ENCODE results near the gene AMMECR1. TPM values are rescaled to one million over a fixed set of nuclear protein-coding genes. Genes with fewer than 3 reads are reported as not detected.

AMMECR1 gene
- total and polyA plus RNA-seq, 2 of the 13 experiments (the other 11 are each of a cell fraction or from before 2014, with no cell fraction given): 3.1 to 7.5 TPM

DNA sequence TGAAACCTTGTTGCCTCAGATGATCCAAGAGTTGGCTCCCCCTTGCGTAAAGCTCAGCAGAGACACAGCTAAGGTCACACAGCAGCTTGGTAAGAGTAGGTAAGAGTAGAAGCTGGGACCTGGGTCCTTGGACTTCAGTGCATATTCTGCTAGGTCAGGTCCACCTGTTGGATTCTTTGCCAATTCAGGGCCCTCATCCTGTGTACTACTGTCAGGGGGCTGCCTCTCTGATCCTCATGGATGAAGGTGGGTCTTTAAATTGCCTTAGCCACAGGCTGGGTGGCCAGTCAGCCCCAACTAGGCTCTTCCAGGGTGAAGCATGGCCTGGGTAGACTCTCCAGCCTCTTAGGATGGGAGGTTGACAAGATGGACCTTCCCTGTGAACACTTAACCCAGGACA, 155.8 kb downstream of the AMMECR1 start:
- no peak overlapping the region for H3K27ac ChIP-seq (ENCODE audit: extremely low read length, insufficient read depth, low read length)
- FAIRE-seq (no peak), DNase-seq (ENCODE audit: low spot score) (no peak), ATAC-seq (no peak)
- no peak overlapping the region for H3K9ac ChIP-seq (ENCODE audit: insufficient read depth, low read depth, low read length)
- no peaks in the 10 kb centered on the region for H3K9me3 ChIP-seq (ENCODE audit: low read length)
- TF ChIP-seq ATRX (CRISPR knock-in tag; IDR thresholded peaks at IDR 0.05; ENCODE audit: borderline replicate concordance): no peak
- TF ChIP-seq, protein P1, sequence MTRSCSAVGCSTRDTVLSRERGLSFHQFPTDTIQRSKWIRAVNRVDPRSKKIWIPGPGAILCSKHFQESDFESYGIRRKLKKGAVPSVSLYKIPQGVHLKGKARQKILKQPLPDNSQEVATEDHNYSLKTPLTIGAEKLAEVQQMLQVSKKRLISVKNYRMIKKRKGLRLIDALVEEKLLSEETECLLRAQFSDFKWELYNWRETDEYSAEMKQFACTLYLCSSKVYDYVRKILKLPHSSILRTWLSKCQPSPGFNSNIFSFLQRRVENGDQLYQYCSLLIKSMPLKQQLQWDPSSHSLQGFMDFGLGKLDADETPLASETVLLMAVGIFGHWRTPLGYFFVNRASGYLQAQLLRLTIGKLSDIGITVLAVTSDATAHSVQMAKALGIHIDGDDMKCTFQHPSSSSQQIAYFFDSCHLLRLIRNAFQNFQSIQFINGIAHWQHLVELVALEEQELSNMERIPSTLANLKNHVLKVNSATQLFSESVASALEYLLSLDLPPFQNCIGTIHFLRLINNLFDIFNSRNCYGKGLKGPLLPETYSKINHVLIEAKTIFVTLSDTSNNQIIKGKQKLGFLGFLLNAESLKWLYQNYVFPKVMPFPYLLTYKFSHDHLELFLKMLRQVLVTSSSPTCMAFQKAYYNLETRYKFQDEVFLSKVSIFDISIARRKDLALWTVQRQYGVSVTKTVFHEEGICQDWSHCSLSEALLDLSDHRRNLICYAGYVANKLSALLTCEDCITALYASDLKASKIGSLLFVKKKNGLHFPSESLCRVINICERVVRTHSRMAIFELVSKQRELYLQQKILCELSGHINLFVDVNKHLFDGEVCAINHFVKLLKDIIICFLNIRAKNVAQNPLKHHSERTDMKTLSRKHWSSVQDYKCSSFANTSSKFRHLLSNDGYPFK (CRISPR knock-in tag; IDR thresholded peaks at IDR 0.05; ENCODE audit: borderline replicate concordance): no peak
- no peak for TF ChIP-seq ZNF431 (CRISPR knock-in tag; IDR thresholded peaks at IDR 0.05; ENCODE audit: borderline replicate concordance, low read depth)
- H3K4me1 ChIP-seq (ENCODE audit: insufficient read depth, low read length): no peaks in the 10 kb centered on the region
- POLR2A ChIA-PET: no interaction called here
- CTCF ChIA-PET (ENCODE audit: low intra/inter-chr PET ratio, low total read pairs): no interaction called here
- in situ Hi-C loops (cut with HindIII; ENCODE audit: extremely low pct_ligation_motif_present, low pct_unique_long_range_greater_than_20kb) (loop anchor here (25.0 kb wide), 1 partner anchor 675 kb away; no protein-coding TSS in a partner anchor), intact Hi-C loops (cut with micrococcal nuclease; ENCODE audit: unreplicated experiment) (no loop called here)
- no peak overlapping the region for H3K4me2 ChIP-seq (ENCODE audit: low read depth, low read length)
- no peaks in the 10 kb centered on the region for H3K79me2 ChIP-seq (ENCODE audit: insufficient read depth, low read length)
- H3K36me3 ChIP-seq (replicated peaks in 1 of 2; ENCODE audit: control insufficient read depth in 1 of 2, insufficient read depth in 2 of 2, low read length in 2 of 2): no peaks in the 10 kb centered on the region
- H4K20me1 ChIP-seq (ENCODE audit: insufficient read depth, low read length): no peaks in the 10 kb centered on the region
- BruUV-seq (replicated peaks): no TSS peak
- H3K27me3 ChIP-seq (ENCODE audit: control insufficient read depth in 1 of 2, insufficient read depth in 2 of 2, low read length in 2 of 2): no peaks in the 10 kb centered on the region
- H3K4me3 ChIP-seq (replicated peaks in 1 of 3; ENCODE audit: insufficient read depth in 1 of 3, low read depth in 2 of 3, low read length in 3 of 3): no peak overlapping the region
- no peak overlapping the region for H2AFZ ChIP-seq (ENCODE audit: low read length)
- WGBS (ENCODE audit: low lambda C conversion rate): no CpG with 5 or more reads among the region's 1 CpG

DNA sequence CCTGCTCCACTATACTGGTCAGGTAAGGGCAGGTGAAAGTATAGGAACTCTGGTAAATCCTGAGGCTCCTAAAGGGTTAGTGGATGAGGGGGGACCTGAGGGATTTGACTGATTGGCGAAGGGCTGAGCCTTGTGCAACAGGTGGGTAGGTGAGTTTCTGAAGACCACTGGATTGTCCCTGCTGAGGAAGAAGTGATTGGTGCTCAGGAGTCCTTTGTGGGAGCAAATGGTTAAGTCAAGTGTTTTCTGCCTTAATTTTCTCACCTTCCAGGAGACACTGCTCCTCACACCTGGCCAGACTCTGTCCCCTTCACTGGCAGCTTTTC, 156.6 kb downstream of the AMMECR1 start:
- CTCF ChIA-PET (ENCODE audit: low intra/inter-chr PET ratio, low total read pairs): interaction anchor here (1.0 kb wide), 1 partner anchor 247 kb away, joined by 7 read pairs; no protein-coding TSS in a partner anchor

More for the DNA sequence above, 156.6 kb downstream of the AMMECR1 start:
- no peak for ATAC-seq
- no peak for DNase-seq (ENCODE audit: low spot score)
- no peak overlapping the region for H3K9ac ChIP-seq (ENCODE audit: insufficient read depth, low read depth, low read length)
- no peak overlapping the region for H3K4me2 ChIP-seq (ENCODE audit: low read depth, low read length)
- no peaks in the 10 kb centered on the region for H4K20me1 ChIP-seq (ENCODE audit: insufficient read depth, low read length)
- intact Hi-C loops (cut with micrococcal nuclease; ENCODE audit: unreplicated experiment): loop anchor here (2.0 kb wide), 1 partner anchor 251 kb away; no protein-coding TSS in a partner anchor
- H3K36me3 ChIP-seq (replicated peaks in 1 of 2; ENCODE audit: control insufficient read depth in 1 of 2, insufficient read depth in 2 of 2, low read length in 2 of 2): no peaks in the 10 kb centered on the region
- TF ChIP-seq ZNF761 (CRISPR knock-in tag; conservative IDR thresholded peaks at IDR 0.05): no peak
- TF ChIP-seq ZSCAN21 (CRISPR knock-in tag; IDR thresholded peaks at IDR 0.05; ENCODE audit: borderline replicate concordance): no peak
- TF ChIP-seq, protein P2, sequence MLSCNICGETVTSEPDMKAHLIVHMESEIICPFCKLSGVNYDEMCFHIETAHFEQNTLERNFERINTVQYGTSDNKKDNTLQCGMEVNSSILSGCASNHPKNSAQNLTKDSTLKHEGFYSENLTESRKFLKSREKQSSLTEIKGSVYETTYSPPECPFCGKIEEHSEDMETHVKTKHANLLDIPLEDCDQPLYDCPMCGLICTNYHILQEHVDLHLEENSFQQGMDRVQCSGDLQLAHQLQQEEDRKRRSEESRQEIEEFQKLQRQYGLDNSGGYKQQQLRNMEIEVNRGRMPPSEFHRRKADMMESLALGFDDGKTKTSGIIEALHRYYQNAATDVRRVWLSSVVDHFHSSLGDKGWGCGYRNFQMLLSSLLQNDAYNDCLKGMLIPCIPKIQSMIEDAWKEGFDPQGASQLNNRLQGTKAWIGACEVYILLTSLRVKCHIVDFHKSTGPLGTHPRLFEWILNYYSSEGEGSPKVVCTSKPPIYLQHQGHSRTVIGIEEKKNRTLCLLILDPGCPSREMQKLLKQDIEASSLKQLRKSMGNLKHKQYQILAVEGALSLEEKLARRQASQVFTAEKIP (CRISPR knock-in tag; IDR thresholded peaks at IDR 0.05; ENCODE audit: borderline replicate concordance): no peak
- TF ChIP-seq SYNCRIP (IDR thresholded peaks at IDR 0.05; ENCODE audit: insufficient read depth, low read depth, low read length): no peak
- TF ChIP-seq, protein P3, sequence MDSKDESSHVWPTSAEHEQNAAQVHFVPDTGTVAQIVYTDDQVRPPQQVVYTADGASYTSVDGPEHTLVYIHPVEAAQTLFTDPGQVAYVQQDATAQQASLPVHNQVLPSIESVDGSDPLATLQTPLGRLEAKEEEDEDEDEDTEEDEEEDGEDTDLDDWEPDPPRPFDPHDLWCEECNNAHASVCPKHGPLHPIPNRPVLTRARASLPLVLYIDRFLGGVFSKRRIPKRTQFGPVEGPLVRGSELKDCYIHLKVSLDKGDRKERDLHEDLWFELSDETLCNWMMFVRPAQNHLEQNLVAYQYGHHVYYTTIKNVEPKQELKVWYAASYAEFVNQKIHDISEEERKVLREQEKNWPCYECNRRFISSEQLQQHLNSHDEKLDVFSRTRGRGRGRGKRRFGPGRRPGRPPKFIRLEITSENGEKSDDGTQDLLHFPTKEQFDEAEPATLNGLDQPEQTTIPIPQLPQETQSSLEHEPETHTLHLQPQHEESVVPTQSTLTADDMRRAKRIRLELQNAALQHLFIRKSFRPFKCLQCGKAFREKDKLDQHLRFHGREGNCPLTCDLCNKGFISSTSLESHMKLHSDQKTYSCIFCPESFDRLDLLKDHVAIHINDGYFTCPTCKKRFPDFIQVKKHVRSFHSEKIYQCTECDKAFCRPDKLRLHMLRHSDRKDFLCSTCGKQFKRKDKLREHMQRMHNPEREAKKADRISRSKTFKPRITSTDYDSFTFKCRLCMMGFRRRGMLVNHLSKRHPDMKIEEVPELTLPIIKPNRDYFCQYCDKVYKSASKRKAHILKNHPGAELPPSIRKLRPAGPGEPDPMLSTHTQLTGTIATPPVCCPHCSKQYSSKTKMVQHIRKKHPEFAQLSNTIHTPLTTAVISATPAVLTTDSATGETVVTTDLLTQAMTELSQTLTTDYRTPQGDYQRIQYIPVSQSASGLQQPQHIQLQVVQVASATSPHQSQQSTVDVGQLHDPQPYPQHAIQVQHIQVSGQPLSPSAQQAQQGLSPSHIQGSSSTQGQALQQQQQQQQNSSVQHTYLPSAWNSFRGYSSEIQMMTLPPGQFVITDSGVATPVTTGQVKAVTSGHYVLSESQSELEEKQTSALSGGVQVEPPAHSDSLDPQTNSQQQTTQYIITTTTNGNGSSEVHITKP (CRISPR knock-in tag; IDR thresholded peaks at IDR 0.05; ENCODE audit: low read depth): no peak
- TF ChIP-seq ZNF446 (CRISPR knock-in tag; IDR thresholded peaks at IDR 0.05): no peak
- no peaks in the 10 kb centered on the region for H3K27me3 ChIP-seq (ENCODE audit: control insufficient read depth in 1 of 2, insufficient read depth in 2 of 2, low read length in 2 of 2)
- H3K79me2 ChIP-seq (ENCODE audit: insufficient read depth, low read length): no peaks in the 10 kb centered on the region
- FAIRE-seq: no peak
- H3K4me3 ChIP-seq (replicated peaks in 1 of 3; ENCODE audit: insufficient read depth in 1 of 3, low read depth in 2 of 3, low read length in 3 of 3): no peak overlapping the region
- in situ Hi-C loops (cut with HindIII; ENCODE audit: extremely low pct_ligation_motif_present, low pct_unique_long_range_greater_than_20kb): loop anchor here (25.0 kb wide), 1 partner anchor 676 kb away; no protein-coding TSS in a partner anchor
- no peaks in the 10 kb centered on the region for H3K9me3 ChIP-seq (ENCODE audit: low read length)
- WGBS (ENCODE audit: low lambda C conversion rate): 100% methylated on average over 1 of the region's 1 CpG
- BruUV-seq (replicated peaks): no TSS peak
- POLR2A ChIA-PET: no interaction called here
- H3K4me1 ChIP-seq (ENCODE audit: insufficient read depth, low read length): no peaks in the 10 kb centered on the region
- H2AFZ ChIP-seq (ENCODE audit: low read length): no peak overlapping the region
- H3K27ac ChIP-seq (ENCODE audit: extremely low read length, insufficient read depth, low read length): no peak overlapping the region

Measured in HepG2 (cell line).